ENCODE results near the gene MOB3B.
"Not testable (repeated sequence)": the region's sequence is repeated elsewhere in the genome, so short reads cannot be mapped to it uniquely, and the experiment has no call there.

MOB3B gene

GRCh38 chr9:27450752-27451151 is 78.9 kb downstream of the MOB3B start:
- CTCF ChIA-PET, result interaction anchor here (0.5 to 0.7 kb wide), 3 partner anchors 93 to 539 kb away, joined by 3 to 4 read pairs (median 4); no protein-coding TSS in a partner anchor
- POLR2A ChIA-PET, result no interaction called here
- no peak for TF ChIP-seq ZNF776 (tag by site-specific recombination; IDR thresholded peaks at IDR 0.05; ENCODE audit: borderline replicate concordance)
- no peak for TF ChIP-seq ZNF266 (tag by site-specific recombination; IDR thresholded peaks at IDR 0.05; ENCODE audit: low read depth)
- no peak for TF ChIP-seq KLF9 (tag by site-specific recombination; IDR thresholded peaks at IDR 0.05; ENCODE audit: low read depth)
- TF ChIP-seq ZNF518A (tag by site-specific recombination; conservative IDR thresholded peaks at IDR 0.05; ENCODE audit: low read depth), result no peak
- TF ChIP-seq ZNF133 (tag by site-specific recombination; IDR thresholded peaks at IDR 0.05), result no peak
- Histone ChIP-seq H3K4me3 (ENCODE audit: low read depth, low read length) (no peak overlapping the region), H3K9me3 (ENCODE audit: control insufficient read depth, insufficient read depth, low read depth, low read length) (no peaks in the 10 kb centered on the region), H3K27ac (ENCODE audit: extremely low read depth, low read depth, low read length) (no peak overlapping the region), H3K36me3 (ENCODE audit: control insufficient read depth in 2 of 2, insufficient read depth in 1 of 2, low read length in 2 of 2) (peaks cover 0 to 6% of the 10 kb centered on the region in 2 experiments; a peak in 1 of 3 replicates), H3K4me1 (ENCODE audit: control insufficient read depth, insufficient read depth, low read length) (no peaks in the 10 kb centered on the region)

- H3K9me3 ChIP-seq (ENCODE audit: control insufficient read depth, insufficient read depth, low read depth, low read length); POLR2A ChIA-PET; H3K4me3 ChIP-seq (ENCODE audit: low read depth, low read length); H3K4me1 ChIP-seq (ENCODE audit: control insufficient read depth, insufficient read depth, low read length); H3K36me3 ChIP-seq (ENCODE audit: control insufficient read depth in 2 of 2, insufficient read depth in 1 of 2, low read length in 2 of 2); H3K27ac ChIP-seq (ENCODE audit: extremely low read depth, low read depth, low read length): not testable (repeated sequence)
- CTCF ChIA-PET, result interaction anchor here (1.1 kb wide), 1 partner anchor 115 kb away, joined by 3 read pairs; no protein-coding TSS in a partner anchor
These were observed 81.3 kb downstream of the MOB3B start for GRCh38 chr9:27448356-27448755.

- Histone ChIP-seq H3K36me3 (ENCODE audit: control insufficient read depth in 2 of 2, insufficient read depth in 1 of 2, low read length in 2 of 2) (no peaks in the 10 kb centered on the region), H3K27ac (ENCODE audit: extremely low read depth, low read depth, low read length) (no peak overlapping the region), H3K9me3 (ENCODE audit: control insufficient read depth, insufficient read depth, low read depth, low read length) (no peaks in the 10 kb centered on the region), H3K4me3 (ENCODE audit: low read depth, low read length) (no peak overlapping the region), H3K4me1 (ENCODE audit: control insufficient read depth, insufficient read depth, low read length) (no peaks in the 10 kb centered on the region)
- TF ChIP-seq ZNF404 (tag by site-specific recombination; IDR thresholded peaks at IDR 0.05), result no peak
- TF ChIP-seq BCL6B (tag by site-specific recombination; IDR thresholded peaks at IDR 0.05), result no peak
- ChIA-PET POLR2A (no interaction called here), CTCF (interaction anchor here (0.6 to 0.9 kb wide), 3 partner anchors 91 to 119 kb away, joined by 3 to 4 read pairs (median 4); no protein-coding TSS in a partner anchor)
These were observed 82.5 kb downstream of the MOB3B start for GRCh38 chr9:27447031-27447683.

- Histone ChIP-seq H3K9me3 (ENCODE audit: control insufficient read depth, insufficient read depth, low read depth, low read length) (no peaks in the 10 kb centered on the region), H3K27ac (ENCODE audit: extremely low read depth, low read depth, low read length) (no peak overlapping the region), H3K4me1 (ENCODE audit: control insufficient read depth, insufficient read depth, low read length) (no peaks in the 10 kb centered on the region; the same call in 1 of the 2 replicates), H3K4me3 (ENCODE audit: low read depth, low read length) (no peak overlapping the region), H3K36me3 (ENCODE audit: control insufficient read depth in 2 of 2, insufficient read depth in 1 of 2, low read length in 2 of 2) (no peaks in the 10 kb centered on the region)
- ChIA-PET CTCF (interaction anchor here (0.8 kb wide), 1 partner anchor 103 kb away, joined by 4 read pairs; no protein-coding TSS in a partner anchor), POLR2A (no interaction called here)
- no peak for TF ChIP-seq ZNF266 (tag by site-specific recombination; IDR thresholded peaks at IDR 0.05; ENCODE audit: low read depth)
- no peak for TF ChIP-seq ZNF645 (tag by site-specific recombination; IDR thresholded peaks at IDR 0.05)
- no peak for TF ChIP-seq TCF7L2 (IDR thresholded peaks at IDR 0.05; ENCODE audit: borderline replicate concordance, low read depth, low read length)
- TF ChIP-seq ZNF121 (tag by site-specific recombination; IDR thresholded peaks at IDR 0.05), result no peak
- no peak for TF ChIP-seq ZNF23 (tag by site-specific recombination; IDR thresholded peaks at IDR 0.05; ENCODE audit: borderline replicate concordance)
- no peak for TF ChIP-seq ZFP3 (tag by site-specific recombination; IDR thresholded peaks at IDR 0.05; ENCODE audit: low read depth)
- TF ChIP-seq ZNF624 (tag by site-specific recombination; IDR thresholded peaks at IDR 0.05), result no peak
- TF ChIP-seq ZBTB8A (tag by site-specific recombination; IDR thresholded peaks at IDR 0.05), result no peak
- no peak for TF ChIP-seq PRDM4 (tag by site-specific recombination; IDR thresholded peaks at IDR 0.05)
- no peak for TF ChIP-seq MYNN (tag by site-specific recombination; IDR thresholded peaks at IDR 0.05; ENCODE audit: borderline replicate concordance)
- TF ChIP-seq ZNF350 (tag by site-specific recombination; IDR thresholded peaks at IDR 0.05), result no peak
These were observed 83.9 kb downstream of the MOB3B start for GRCh38 chr9:27445688-27446087.

Measured in HEK293 (cell line).